SU-DHL-6 (cell line): ENCODE results near the gene FGF1.

Source experiments
- H2AFZ ChIP-seq: fragments of 200-600 bp; sonication (generic); 2 replicates; pipeline ENCODE4 v1.6.1; 2014; ENCODE audit warnings: low read depth, mild to moderate bottlenecking, moderate library complexity, mixed read lengths, antibody characterized with exemption, low read length; ENCODE audit not compliant: severe bottlenecking
- H3F3A ChIP-seq: fragments of 200-600 bp; shearing (Covaris generic); 2 replicates; pipeline ENCODE4 v1.6.0; 2016; ENCODE audit warnings: antibody characterized with exemption, mild to moderate bottlenecking; ENCODE audit not compliant: insufficient read depth
- H3K27ac ChIP-seq: fragments of 200-600 bp; sonication (generic); 2 replicates; pipeline ENCODE4 v1.5.1; 2016; ENCODE audit warnings: low read depth, mild to moderate bottlenecking, low read length, moderate library complexity, mixed read lengths
- H3K27me3 ChIP-seq: fragments of 200-600 bp; sonication (generic), shearing (Covaris generic); 2 replicates; pipeline ENCODE4 v1.6.0; 2014; ENCODE audit warnings: mild to moderate bottlenecking, low read length
- H3K36me3 ChIP-seq: fragments of 200-600 bp; sonication (generic); 2 replicates; pipeline ENCODE4 v1.6.1; 2014; ENCODE audit warnings: mild to moderate bottlenecking, low read length, mixed read lengths
- H3K4me2 ChIP-seq: fragments of 300-600, 200-600 bp; shearing (Covaris generic), sonication (generic); 2 replicates; pipeline ENCODE4 v1.6.0; 2014; ENCODE audit warnings: low read length, low read depth, mild to moderate bottlenecking; ENCODE audit not compliant: poor library complexity, severe bottlenecking
- H3K4me3 ChIP-seq: fragments of 200-600 bp; sonication (generic); 2 replicates; pipeline ENCODE4 v1.5.1; 2014; ENCODE audit warnings: antibody characterized with exemption, low read length, mild to moderate bottlenecking, mixed read lengths; ENCODE audit not compliant: insufficient read depth, poor library complexity, severe bottlenecking
- H3K79me2 ChIP-seq: fragments of 200-600 bp; sonication (generic); 2 replicates; pipeline ENCODE4 v1.6.1; 2014; ENCODE audit warnings: mild to moderate bottlenecking, low read length, moderate library complexity; ENCODE audit not compliant: insufficient read depth
- H3K9ac ChIP-seq: fragments of 200-600 bp; sonication (generic); 2 replicates; pipeline ENCODE4 v1.7.0; 2014; ENCODE audit warnings: mild to moderate bottlenecking, low read length
- H3K9me2 ChIP-seq: fragments of 200-600 bp; sonication (generic); replicated peaks from 2 replicates; pipeline ENCODE4 v1.6.1; 2014; ENCODE audit warnings: low read length; ENCODE audit not compliant: insufficient read depth
- H3K9me3 ChIP-seq: fragments of 200-600 bp; sonication (generic); 2 replicates; pipeline ENCODE4 v1.6.1; 2014; ENCODE audit warnings: low read length, mixed read lengths; ENCODE audit not compliant: insufficient read depth
- H4K20me1 ChIP-seq: fragments of 200-600 bp; sonication (generic); 2 replicates; pipeline ENCODE4 v1.6.1; 2014; ENCODE audit warnings: low read depth, mild to moderate bottlenecking, antibody characterized with exemption, low read length, moderate library complexity, mixed read lengths
- CTCF ChIP-seq: fragments of 200-600 bp; sonication (generic); IDR thresholded peaks from one replicate; pipeline ENCODE4 v1.5.1; 2017; ENCODE audit warnings: antibody characterized with exemption, mild to moderate bottlenecking, low read length, moderate library complexity; ENCODE audit not compliant: insufficient read depth, poor library complexity, severe bottlenecking
- EZH2phosphoT487 ChIP-seq: fragments of 200-600 bp; sonication (generic), shearing (Covaris generic); conservative IDR thresholded peaks from 2 replicates; pipeline ENCODE4 v1.6.1; 2018; ENCODE audit warnings: mild to moderate bottlenecking, antibody characterized with exemption, low read length, moderate library complexity, mixed read lengths

Gene FGF1

GRCh38 chr5:142685418-142686209 lies at the start of gene FGF1:
FGF1 (minus strand) TSS chr5:142686090; CDS start chr5:142614127, 71,963 bp downstream.
- H3K27me3 ChIP-seq = no peaks in the 10 kb centered on the region
- H3K9ac ChIP-seq = no peak within 1 kb of the TSS

GRCh38 chr5:142727735-142728047 lies 41.8 kb upstream of the FGF1 start:
- H3K27me3 ChIP-seq = no peaks in the 10 kb centered on the region
- TF ChIP-seq EZH2phosphoT487 (no peak), CTCF (no peak)
- no peaks in the 10 kb centered on the region for H3K9me2 ChIP-seq
- no peaks in the 10 kb centered on the region for H3F3A ChIP-seq
- H2AFZ ChIP-seq = no peak overlapping the region
- no peak overlapping the region for H3K4me3 ChIP-seq
- H3K9ac ChIP-seq = no peak overlapping the region
- no peaks in the 10 kb centered on the region for H4K20me1 ChIP-seq
- H3K9me3 ChIP-seq = no peaks in the 10 kb centered on the region
- no peak overlapping the region for H3K4me2 ChIP-seq
- H3K27ac ChIP-seq = no peak overlapping the region
- no peaks in the 10 kb centered on the region for H3K36me3 ChIP-seq
- no peaks in the 10 kb centered on the region for H3K79me2 ChIP-seq

More at GRCh38 chr5:142685418-142686209, at the start of gene FGF1:
- H3F3A ChIP-seq = no peaks in the 10 kb centered on the region
- no peaks in the 10 kb centered on the region for H3K9me3 ChIP-seq
- no peaks in the 10 kb centered on the region for H4K20me1 ChIP-seq
- TF ChIP-seq EZH2phosphoT487 (no peak), CTCF (no peak)
- H3K4me2 ChIP-seq = no peak within 1 kb of the TSS
- no peak within 1 kb of the TSS for H2AFZ ChIP-seq
- H3K79me2 ChIP-seq = no peaks in the 10 kb centered on the region
- no peak within 1 kb of the TSS for H3K4me3 ChIP-seq
- H3K9me2 ChIP-seq = no peaks in the 10 kb centered on the region
- no peaks in the 10 kb centered on the region for H3K36me3 ChIP-seq
- H3K27ac ChIP-seq = no peak within 1 kb of the TSS

- H3F3A ChIP-seq = no peaks in the 10 kb centered on the region
- no peaks in the 10 kb centered on the region for H3K9me3 ChIP-seq
- H3K4me3 ChIP-seq = no peak overlapping the region
- H4K20me1 ChIP-seq = no peaks in the 10 kb centered on the region
- TF ChIP-seq EZH2phosphoT487 = no peak
- TF ChIP-seq CTCF = no peak
- H3K79me2 ChIP-seq = no peaks in the 10 kb centered on the region
- no peaks in the 10 kb centered on the region for H3K36me3 ChIP-seq
- no peaks in the 10 kb centered on the region for H3K9me2 ChIP-seq
- H3K9ac ChIP-seq = no peak overlapping the region
- H3K27ac ChIP-seq = no peak overlapping the region
- H2AFZ ChIP-seq = no peak overlapping the region
- no peak overlapping the region for H3K4me2 ChIP-seq
- H3K27me3 ChIP-seq = no peaks in the 10 kb centered on the region
Observed at GRCh38 chr5:142726188-142726731, 40.4 kb upstream of the FGF1 start.
